Measurements from ENCODE around the gene DYRK2. TPM values are rescaled to one million over a fixed set of nuclear protein-coding genes. Genes with fewer than 3 reads are reported as not detected.

The DYRK2 gene
- total and polyA plus RNA-seq, 10 of the 15 experiments (the other 5 are each of a cell fraction or from before 2014, with no cell fraction given), result 3.1 to 35.9 (median 12.2) TPM

DNA sequence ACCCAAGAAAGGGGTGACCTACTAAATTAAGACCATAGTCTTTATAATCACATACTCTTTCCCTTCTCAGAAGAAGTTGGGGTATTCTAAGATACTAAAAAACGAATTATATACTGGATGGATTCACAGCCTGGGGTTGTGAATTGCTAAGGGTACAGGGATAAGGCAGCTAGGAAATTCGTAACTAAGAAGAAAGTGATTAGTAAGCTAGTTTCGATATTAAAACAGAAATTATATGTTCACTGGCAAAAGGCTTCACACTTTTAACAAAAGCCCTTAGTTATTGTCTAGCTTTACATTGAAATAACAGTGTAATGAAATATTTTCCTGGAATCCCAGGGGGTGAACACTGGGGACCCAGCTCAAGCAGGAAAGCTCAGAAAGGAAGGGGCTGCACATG is 35.5 kb upstream of the DYRK2 start:
- no peak for TF ChIP-seq CBX5 (IDR thresholded peaks at IDR 0.05; ENCODE audit: low read depth)
- TF ChIP-seq NR2F1 (conservative IDR thresholded peaks at IDR 0.05), result no peak
- no peak for TF ChIP-seq LARP7 (IDR thresholded peaks at IDR 0.05)
- no peak for TF ChIP-seq BHLHE40 (IDR thresholded peaks at IDR 0.05; ENCODE audit: borderline replicate concordance in 1 of 2, low read depth in 2 of 2, low read length in 1 of 2)
- no peak for TF ChIP-seq CREB1 (IDR thresholded peaks at IDR 0.05; ENCODE audit: low read depth)
- no peak for TF ChIP-seq RCOR1 (conservative IDR thresholded peaks at IDR 0.05; ENCODE audit: low read depth, low read length)
- TF ChIP-seq HCFC1 (IDR thresholded peaks at IDR 0.05; ENCODE audit: low read length), result no peak
- TF ChIP-seq FOXK2 (IDR thresholded peaks at IDR 0.05), result no peak
- TF ChIP-seq MYB (IDR thresholded peaks at IDR 0.05; ENCODE audit: borderline replicate concordance, low read depth, low read length), result no peak
- no peak for TF ChIP-seq ZNF274 (IDR thresholded peaks at IDR 0.05; ENCODE audit: insufficient read depth, insufficient read length)

DNA sequence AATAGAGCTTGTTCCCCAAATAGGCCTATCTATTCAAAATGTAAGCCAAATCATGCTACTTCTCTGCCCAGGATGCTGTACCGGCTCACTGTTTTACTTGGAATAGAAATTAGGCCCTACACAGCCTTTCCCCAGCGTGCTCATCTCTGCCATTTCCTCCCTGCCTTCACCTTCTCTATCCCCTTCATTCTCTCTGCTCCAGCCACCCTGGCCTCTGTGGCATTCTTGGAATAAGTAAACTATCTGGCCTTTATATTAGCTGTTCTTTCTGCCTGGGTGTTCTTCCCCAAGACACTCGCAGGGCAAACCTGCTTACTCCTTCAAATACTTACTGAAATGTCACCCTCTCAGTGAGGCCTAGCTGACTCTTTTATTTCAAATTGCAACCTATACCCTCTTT is 30.9 kb upstream of the DYRK2 start:
- FAIRE-seq (no peak), ATAC-seq (no peak), DNase-seq (ENCODE audit: low read depth, low spot score) (no peak)
- intact Hi-C loops (cut with micrococcal nuclease; ENCODE audit: unreplicated experiment) (no loop called here), in situ Hi-C loops (cut with MboI) (no loop called here)
- Histone ChIP-seq H3K9ac (ENCODE audit: control insufficient read depth, insufficient read depth, low read length) (no peak overlapping the region), H3K27me3 (replicated peaks in 1 of 2; ENCODE audit: control insufficient read depth in 2 of 2, insufficient read depth in 2 of 2, low read length in 1 of 2) (no peaks in the 10 kb centered on the region), H3K4me2 (ENCODE audit: control insufficient read depth, insufficient read depth) (no peak overlapping the region), H3K36me3 (ENCODE audit: control insufficient read depth in 2 of 2, insufficient read depth in 2 of 2, low read length in 1 of 2) (no peaks in the 10 kb centered on the region), H3K9me3 (replicated peaks; ENCODE audit: control insufficient read depth, insufficient read depth, low read length) (no peaks in the 10 kb centered on the region), H4K20me1 (ENCODE audit: control insufficient read depth, insufficient read depth) (no peaks in the 10 kb centered on the region), H3K4me3 (no peak overlapping the region), H2AFZ (ENCODE audit: control insufficient read depth, low read depth, low read length) (no peak overlapping the region), H3K4me1 (ENCODE audit: control insufficient read depth, insufficient read depth, low read length) (no peaks in the 10 kb centered on the region), H3K27ac (ENCODE audit: control insufficient read depth, insufficient read depth) (no peak overlapping the region), H3K79me2 (ENCODE audit: control insufficient read depth, insufficient read depth, low read length) (no peaks in the 10 kb centered on the region)
- no TSS peak for BruUV-seq (replicated peaks)
- SMC1A ChIA-PET (ENCODE audit: uncharacterized antibody, unreplicated experiment), result interaction anchor here (1.0 to 1.2 kb wide), 2 partner anchors 18 to 29 kb away, joined by 3 read pairs; no protein-coding TSS in a partner anchor
- WGBS (ENCODE audit: insufficient coverage, insufficient replicate concordance, low lambda C conversion rate, missing lambda C conversion rate), result 96% methylated on average over 3 of the region's 3 CpGs
- POLR2A ChIA-PET, result no interaction called here
- CTCF ChIA-PET, result no interaction called here
- RAD21 ChIA-PET (ENCODE audit: unreplicated experiment), result no interaction called here
- TF ChIP-seq TCF7 (IDR thresholded peaks at IDR 0.05; ENCODE audit: borderline replicate concordance) (no peak), REST (IDR thresholded peaks at IDR 0.05; ENCODE audit: low read depth, low read length) (no peak)
- TF ChIP-seq, protein P1, sequence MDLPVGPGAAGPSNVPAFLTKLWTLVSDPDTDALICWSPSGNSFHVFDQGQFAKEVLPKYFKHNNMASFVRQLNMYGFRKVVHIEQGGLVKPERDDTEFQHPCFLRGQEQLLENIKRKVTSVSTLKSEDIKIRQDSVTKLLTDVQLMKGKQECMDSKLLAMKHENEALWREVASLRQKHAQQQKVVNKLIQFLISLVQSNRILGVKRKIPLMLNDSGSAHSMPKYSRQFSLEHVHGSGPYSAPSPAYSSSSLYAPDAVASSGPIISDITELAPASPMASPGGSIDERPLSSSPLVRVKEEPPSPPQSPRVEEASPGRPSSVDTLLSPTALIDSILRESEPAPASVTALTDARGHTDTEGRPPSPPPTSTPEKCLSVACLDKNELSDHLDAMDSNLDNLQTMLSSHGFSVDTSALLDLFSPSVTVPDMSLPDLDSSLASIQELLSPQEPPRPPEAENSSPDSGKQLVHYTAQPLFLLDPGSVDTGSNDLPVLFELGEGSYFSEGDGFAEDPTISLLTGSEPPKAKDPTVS (IDR thresholded peaks at IDR 0.05; ENCODE audit: low read depth, low read length), result no peak

More for the DNA sequence above, 35.5 kb upstream of the DYRK2 start:
- H3K4me3 ChIP-seq, result no peak overlapping the region
- whole genome bisulfite sequencing (ENCODE audit: insufficient coverage, insufficient replicate concordance, low lambda C conversion rate, missing lambda C conversion rate), result 59% methylated on average over 3 of the region's 3 CpGs
- H3K27ac ChIP-seq (ENCODE audit: control insufficient read depth, insufficient read depth), result no peak overlapping the region
- FAIRE-seq (no peak), DNase-seq (ENCODE audit: low read depth, low spot score) (no peak), ATAC-seq (no peak)
- BruUV-seq (replicated peaks), result no TSS peak
- RAD21 ChIA-PET (ENCODE audit: unreplicated experiment), result no interaction called here
- H3K4me2 ChIP-seq (ENCODE audit: control insufficient read depth, insufficient read depth), result no peak overlapping the region
- CTCF ChIA-PET, result no interaction called here
- in situ Hi-C loops (cut with MboI), result no loop called here
- no peak overlapping the region for H2AFZ ChIP-seq (ENCODE audit: control insufficient read depth, low read depth, low read length)
- H3K9me3 ChIP-seq (replicated peaks; ENCODE audit: control insufficient read depth, insufficient read depth, low read length), result no peaks in the 10 kb centered on the region
- intact Hi-C loops (cut with micrococcal nuclease; ENCODE audit: unreplicated experiment), result no loop called here
- POLR2A ChIA-PET, result no interaction called here
- H3K79me2 ChIP-seq (ENCODE audit: control insufficient read depth, insufficient read depth, low read length), result no peaks in the 10 kb centered on the region
- SMC1A ChIA-PET (ENCODE audit: uncharacterized antibody, unreplicated experiment), result no interaction called here
- H4K20me1 ChIP-seq (ENCODE audit: control insufficient read depth, insufficient read depth), result no peaks in the 10 kb centered on the region
- H3K4me1 ChIP-seq (ENCODE audit: control insufficient read depth, insufficient read depth, low read length), result no peaks in the 10 kb centered on the region
- H3K36me3 ChIP-seq (ENCODE audit: control insufficient read depth in 2 of 2, insufficient read depth in 2 of 2, low read length in 1 of 2), result no peaks in the 10 kb centered on the region
- no peaks in the 10 kb centered on the region; a peak in 1 of 4 replicates for H3K27me3 ChIP-seq (replicated peaks in 1 of 2; ENCODE audit: control insufficient read depth in 2 of 2, insufficient read depth in 2 of 2, low read length in 1 of 2)
- no peak overlapping the region for H3K9ac ChIP-seq (ENCODE audit: control insufficient read depth, insufficient read depth, low read length)
